ENCODE measurements around the gene RGP1.

- no peak for TF ChIP-seq CTCF (conservative IDR thresholded peaks at IDR 0.05; ENCODE audit: low read length)
- TF ChIP-seq EZH2phosphoT487 (IDR thresholded peaks at IDR 0.05; ENCODE audit: borderline replicate concordance, low read depth, low read length) = no peak
These were observed 34.3 kb downstream of the RGP1 start for GRCh38 chr9:35783418-35783817.
